ENCODE results near the gene VDAC1. TPM values are rescaled to one million over a fixed set of nuclear protein-coding genes. Genes with fewer than 3 reads are reported as not detected.

Gene VDAC1
- total and polyA plus RNA-seq, 2 donors (not counting 1 experiment from before 2014, with no cell fraction given): 202 to 281 TPM

GRCh38 chr5:133934822-133935666 lies 69.7 kb downstream of the VDAC1 start:
- Histone ChIP-seq H3K4me3 (replicated peaks in 1 of 4; ENCODE audit: control extremely low read depth in 1 of 4, insufficient read depth in 1 of 4, low read depth in 3 of 4, low read length in 4 of 4) (no peak overlapping the region), H4K20me1 (ENCODE audit: control insufficient read depth, extremely low read depth, insufficient read depth, low read length) (no peaks in the 10 kb centered on the region), H3K27ac (ENCODE audit: insufficient read depth, low read length) (no peak overlapping the region), H3K36me3 (ENCODE audit: control insufficient read depth, insufficient read depth, low read length) (no peaks in the 10 kb centered on the region), H3K4me2 (ENCODE audit: extremely low read depth, insufficient read depth, low read length) (no peak overlapping the region), H3K27me3 (ENCODE audit: control insufficient read depth, insufficient read depth, low read length) (peaks cover 7% of the 10 kb centered on the region), H3K9me3 (ENCODE audit: control insufficient read depth, insufficient read depth, low read depth, low read length) (no peaks in the 10 kb centered on the region), H3K4me1 (ENCODE audit: control insufficient read depth, extremely low read depth, insufficient read depth, low read length) (no peaks in the 10 kb centered on the region), H3K79me2 (ENCODE audit: control insufficient read depth, insufficient read depth, low read length) (no peaks in the 10 kb centered on the region), H3K9ac (ENCODE audit: insufficient read depth, low read length) (no peak overlapping the region), H2AFZ (ENCODE audit: low read length) (no peak overlapping the region)
- DNase-seq (ENCODE audit: low read depth in 2 of 2): no peak
- TF ChIP-seq EZH2 (IDR thresholded peaks at IDR 0.05; ENCODE audit: low read length, missing control alignments): no peak

DNA sequence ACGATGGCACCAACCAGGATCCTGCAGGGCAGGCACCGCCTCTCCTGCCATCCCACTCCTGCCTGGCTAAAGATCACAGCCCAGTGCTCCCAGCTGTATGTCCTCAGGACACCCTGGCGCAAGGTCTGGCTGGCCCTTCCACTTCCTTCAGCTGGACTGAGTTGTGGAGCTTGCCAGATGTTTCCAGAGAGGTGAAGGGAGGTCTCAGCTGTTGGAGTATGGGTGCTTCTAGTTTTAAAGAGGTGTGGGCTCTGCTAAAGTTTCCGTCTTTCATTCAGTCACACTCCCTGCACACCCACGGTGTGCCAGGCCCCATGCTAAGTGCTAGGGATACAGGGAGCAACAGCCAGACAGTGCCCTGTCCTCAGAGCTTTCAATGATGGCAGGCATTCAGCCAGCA lies 70.5 kb downstream of the VDAC1 start:
- no peak overlapping the region for H3K9ac ChIP-seq (ENCODE audit: insufficient read depth, low read length)
- no peak for TF ChIP-seq EZH2 (IDR thresholded peaks at IDR 0.05; ENCODE audit: low read length, missing control alignments)
- TF ChIP-seq, protein P1, sequence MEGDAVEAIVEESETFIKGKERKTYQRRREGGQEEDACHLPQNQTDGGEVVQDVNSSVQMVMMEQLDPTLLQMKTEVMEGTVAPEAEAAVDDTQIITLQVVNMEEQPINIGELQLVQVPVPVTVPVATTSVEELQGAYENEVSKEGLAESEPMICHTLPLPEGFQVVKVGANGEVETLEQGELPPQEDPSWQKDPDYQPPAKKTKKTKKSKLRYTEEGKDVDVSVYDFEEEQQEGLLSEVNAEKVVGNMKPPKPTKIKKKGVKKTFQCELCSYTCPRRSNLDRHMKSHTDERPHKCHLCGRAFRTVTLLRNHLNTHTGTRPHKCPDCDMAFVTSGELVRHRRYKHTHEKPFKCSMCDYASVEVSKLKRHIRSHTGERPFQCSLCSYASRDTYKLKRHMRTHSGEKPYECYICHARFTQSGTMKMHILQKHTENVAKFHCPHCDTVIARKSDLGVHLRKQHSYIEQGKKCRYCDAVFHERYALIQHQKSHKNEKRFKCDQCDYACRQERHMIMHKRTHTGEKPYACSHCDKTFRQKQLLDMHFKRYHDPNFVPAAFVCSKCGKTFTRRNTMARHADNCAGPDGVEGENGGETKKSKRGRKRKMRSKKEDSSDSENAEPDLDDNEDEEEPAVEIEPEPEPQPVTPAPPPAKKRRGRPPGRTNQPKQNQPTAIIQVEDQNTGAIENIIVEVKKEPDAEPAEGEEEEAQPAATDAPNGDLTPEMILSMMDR (conservative IDR thresholded peaks at IDR 0.05 in 1 of 2, IDR thresholded peaks at IDR 0.05 in 1 of 2; ENCODE audit: low read depth in 1 of 2, low read length in 2 of 2): no peak
- H3K36me3 ChIP-seq (ENCODE audit: control insufficient read depth, insufficient read depth, low read length): no peaks in the 10 kb centered on the region
- DNase-seq (ENCODE audit: low read depth in 2 of 2): no peak
- no peak overlapping the region for H2AFZ ChIP-seq (ENCODE audit: low read length)
- no peaks in the 10 kb centered on the region for H3K4me1 ChIP-seq (ENCODE audit: control insufficient read depth, extremely low read depth, insufficient read depth, low read length)
- H3K4me3 ChIP-seq (replicated peaks in 1 of 4; ENCODE audit: control extremely low read depth in 1 of 4, insufficient read depth in 1 of 4, low read depth in 3 of 4, low read length in 4 of 4): no peak overlapping the region
- H3K27me3 ChIP-seq (ENCODE audit: control insufficient read depth, insufficient read depth, low read length): peaks cover 7% of the 10 kb centered on the region
- no peaks in the 10 kb centered on the region for H3K9me3 ChIP-seq (ENCODE audit: control insufficient read depth, insufficient read depth, low read depth, low read length)
- no peaks in the 10 kb centered on the region for H4K20me1 ChIP-seq (ENCODE audit: control insufficient read depth, extremely low read depth, insufficient read depth, low read length)
- H3K4me2 ChIP-seq (ENCODE audit: extremely low read depth, insufficient read depth, low read length): no peak overlapping the region
- no peak overlapping the region for H3K27ac ChIP-seq (ENCODE audit: insufficient read depth, low read length)
- no peaks in the 10 kb centered on the region for H3K79me2 ChIP-seq (ENCODE audit: control insufficient read depth, insufficient read depth, low read length)

DNA sequence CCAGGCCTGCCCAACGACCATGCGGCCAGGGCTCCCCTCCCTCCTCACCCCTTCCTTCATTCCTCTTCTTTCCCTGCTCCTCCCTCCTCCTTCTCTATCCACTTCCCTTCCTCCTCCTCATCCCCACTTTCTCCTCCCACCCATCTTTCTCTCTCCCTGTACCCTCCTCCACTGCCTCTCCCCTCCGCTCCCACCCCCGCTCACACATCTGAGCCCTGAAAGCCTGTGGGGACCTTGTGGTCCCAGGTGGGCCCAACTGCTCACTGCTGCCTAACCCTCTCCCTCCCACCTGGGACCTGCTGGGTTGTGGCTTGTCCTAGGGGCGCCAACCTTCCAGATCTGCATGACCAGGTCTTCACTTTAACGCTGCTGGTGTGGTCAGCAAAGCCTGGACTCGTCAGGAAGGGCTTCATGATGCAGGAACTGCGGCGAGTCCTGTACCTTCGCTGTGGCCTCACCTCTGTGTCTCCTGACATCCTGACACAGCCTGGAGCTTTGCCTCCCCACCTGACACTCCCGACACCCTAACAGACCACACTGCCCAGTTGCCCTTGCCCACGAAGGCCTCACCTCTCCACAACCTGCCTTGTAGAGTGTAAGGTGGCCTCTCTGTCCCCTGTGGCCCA lies 71.0 kb downstream of the VDAC1 start:
- Histone ChIP-seq H3K4me1 (ENCODE audit: control insufficient read depth, extremely low read depth, insufficient read depth, low read length) (no peaks in the 10 kb centered on the region), H4K20me1 (ENCODE audit: control insufficient read depth, extremely low read depth, insufficient read depth, low read length) (no peaks in the 10 kb centered on the region), H3K9ac (ENCODE audit: insufficient read depth, low read length) (no peak overlapping the region), H2AFZ (ENCODE audit: low read length) (no peak overlapping the region), H3K9me3 (ENCODE audit: control insufficient read depth, insufficient read depth, low read depth, low read length) (no peaks in the 10 kb centered on the region), H3K36me3 (ENCODE audit: control insufficient read depth, insufficient read depth, low read length) (no peaks in the 10 kb centered on the region), H3K79me2 (ENCODE audit: control insufficient read depth, insufficient read depth, low read length) (no peaks in the 10 kb centered on the region), H3K4me3 (replicated peaks in 1 of 4; ENCODE audit: control extremely low read depth in 1 of 4, insufficient read depth in 1 of 4, low read depth in 3 of 4, low read length in 4 of 4) (no peak overlapping the region), H3K4me2 (ENCODE audit: extremely low read depth, insufficient read depth, low read length) (no peak overlapping the region), H3K27ac (ENCODE audit: insufficient read depth, low read length) (no peak overlapping the region), H3K27me3 (ENCODE audit: control insufficient read depth, insufficient read depth, low read length) (peaks cover 7% of the 10 kb centered on the region)
- no peak for DNase-seq (ENCODE audit: low read depth in 2 of 2)
- TF ChIP-seq EZH2 (IDR thresholded peaks at IDR 0.05; ENCODE audit: low read length, missing control alignments): no peak
- TF ChIP-seq, protein P1 (conservative IDR thresholded peaks at IDR 0.05 in 1 of 2, IDR thresholded peaks at IDR 0.05 in 1 of 2; ENCODE audit: low read depth in 1 of 2, low read length in 2 of 2): no peak

All from fibroblast of lung (primary cell).